Activated CD4-positive, alpha-beta T cell treated with anti-CD3 and anti-CD28 coated beads, Interleukin-2, amount 50 U/mL, for 16 hours (primary cell): ENCODE data around the gene RAB5B.
"Not testable (repeated sequence)": the region's sequence is repeated elsewhere in the genome, so short reads cannot be mapped to it uniquely, and the experiment has no call there.

Source experiments
- DNase-seq: peaks from one replicate; pipeline ENCODE4 v3.0.0-alpha.2; 2020

Gene RAB5B

GRCh38 chr12:56020423-56021184 is 46.7 kb downstream of the RAB5B start, which contains the start of gene IKZF4:
IKZF4 (plus strand) TSS chr12:56021043; CDS start chr12:56021494, 451 bp downstream.
- DNase-seq: peak; percentile 27

GRCh38 chr12:56021889-56022497 is 48.1 kb downstream of the RAB5B start:
- DNase-seq: no peak

- no peak for DNase-seq
Measured at GRCh38 chr12:56028511-56029165, 54.8 kb downstream of the RAB5B start.

GRCh38 chr12:56029166-56029519 is 55.3 kb downstream of the RAB5B start:
- DNase-seq: no peak

GRCh38 chr12:56029666-56030293 is 55.9 kb downstream of the RAB5B start:
- peak; percentile 55 for DNase-seq

GRCh38 chr12:56031987-56032386 is 58.1 kb downstream of the RAB5B start:
- DNase-seq: no peak

GRCh38 chr12:56034586-56035332 is 60.9 kb downstream of the RAB5B start:
- no peak for DNase-seq

GRCh38 chr12:56037161-56037560 is 63.3 kb downstream of the RAB5B start:
- DNase-seq: no peak

GRCh38 chr12:56038022-56038655 is 64.3 kb downstream of the RAB5B start:
- no peak for DNase-seq

GRCh38 chr12:56040151-56040550 is 66.3 kb downstream of the RAB5B start:
- DNase-seq: peak; percentile 42

GRCh38 chr12:56040963-56041551 is 67.2 kb downstream of the RAB5B start:
- no peak for DNase-seq

- DNase-seq: peak; percentile 97
Measured at GRCh38 chr12:56041552-56042429, 67.9 kb downstream of the RAB5B start, which contains the start of gene RPS26. RPS26 (plus strand) TSS chr12:56041918; CDS start chr12:56042167, 249 bp downstream.

GRCh38 chr12:56042430-56042813 is 68.5 kb downstream of the RAB5B start:
- DNase-seq: not testable (repeated sequence)

- DNase-seq: no peak
Measured at GRCh38 chr12:56042843-56043242, 69.0 kb downstream of the RAB5B start.
